ENCODE results near the gene FBXW12. TPM values are rescaled to one million over a fixed set of nuclear protein-coding genes. Genes with fewer than 3 reads are reported as not detected.

Gene FBXW12
- total RNA-seq, 1 experiment from 2014 or later: 0.74 TPM

DNA sequence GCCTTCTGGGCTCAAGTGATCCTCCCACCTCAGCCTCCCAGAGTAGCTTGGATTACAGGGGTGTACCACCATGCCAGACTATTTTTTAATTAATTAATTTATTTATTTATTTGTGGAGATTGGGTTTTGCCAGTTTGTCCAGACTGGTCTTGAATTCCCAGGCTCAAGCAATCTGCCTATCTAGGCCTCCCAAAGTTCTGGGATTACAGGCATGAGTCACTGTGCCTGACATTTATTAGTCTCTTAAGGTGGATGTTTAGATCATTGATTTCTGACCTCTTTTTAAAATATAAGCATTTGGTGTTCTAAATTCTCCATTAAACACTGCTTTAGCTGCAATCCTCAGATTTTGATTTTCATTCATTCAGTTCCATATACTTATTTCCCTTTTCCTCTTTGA lies 15.6 kb downstream of the FBXW12 start:
- no peak overlapping the region for H2AFZ ChIP-seq (ENCODE audit: low read length)
- no peak overlapping the region for H2AK5ac ChIP-seq (ENCODE audit: insufficient read length, low read length)
- H2BK15ac ChIP-seq (ENCODE audit: low read depth, low read length): no peak overlapping the region
- TF ChIP-seq CTCF (conservative IDR thresholded peaks at IDR 0.05): no peak
- Mint-ChIP-seq H3K4me1 (no peaks in the 10 kb centered on the region), H3K27ac (no peak overlapping the region), H3K36me3 (ENCODE audit: insufficient read depth in 1 of 3, low read depth in 3 of 3) (no peaks in the 10 kb centered on the region), H3K9me3 (no peaks in the 10 kb centered on the region; a peak in 1 of 5 replicates), H3K4me3 (no peak overlapping the region), H3K27me3 (ENCODE audit: low read depth) (peaks cover 5% of the 10 kb centered on the region)
- H2BK120ac ChIP-seq (ENCODE audit: low read depth, low read length, poor library complexity, severe bottlenecking): no peak overlapping the region
- H3K4me1 ChIP-seq (ENCODE audit: insufficient read depth, low read length): no peaks in the 10 kb centered on the region
- no peak overlapping the region for H3K14ac ChIP-seq (ENCODE audit: insufficient read depth, low read length)
- H4K20me1 ChIP-seq (ENCODE audit: control insufficient read depth, insufficient read depth, insufficient read length): no peaks in the 10 kb centered on the region
- no peaks in the 10 kb centered on the region for H3K79me1 ChIP-seq (ENCODE audit: insufficient read depth, low read depth, low read length, poor library complexity, severe bottlenecking)
- H4K8ac ChIP-seq (replicated peaks; ENCODE audit: insufficient read length, low read depth, low read length): no peak overlapping the region
- no peaks in the 10 kb centered on the region for H3K79me2 ChIP-seq (ENCODE audit: insufficient read depth, low read length)
- no peak overlapping the region for H3K56ac ChIP-seq (ENCODE audit: insufficient read length, low read depth, low read length)
- H3K4ac ChIP-seq (ENCODE audit: low read depth, low read length): no peak overlapping the region
- no peak overlapping the region for H3K18ac ChIP-seq (ENCODE audit: insufficient read length, low read depth, low read length)
- no peaks in the 10 kb centered on the region for H3K9me3 ChIP-seq (ENCODE audit: control insufficient read depth, low read depth, low read length)
- no peak overlapping the region for H4K5ac ChIP-seq (ENCODE audit: insufficient read length, low read depth, low read length)
- H3K23ac ChIP-seq (ENCODE audit: insufficient read length, low read depth, low read length): no peak overlapping the region
- H4K91ac ChIP-seq (ENCODE audit: insufficient read length, low read depth, low read length): no peak overlapping the region
- H2BK12ac ChIP-seq (ENCODE audit: insufficient read length, low read depth, low read length): no peak overlapping the region
- no peak overlapping the region for H3K27ac ChIP-seq (ENCODE audit: insufficient read length, low read depth, low read length)
- H3K27me3 ChIP-seq (ENCODE audit: insufficient read depth, low read length): no peaks in the 10 kb centered on the region
- H3K23me2 ChIP-seq (ENCODE audit: insufficient read length, low read depth, low read length, poor library complexity, severe bottlenecking): no peaks in the 10 kb centered on the region
- H3K4me2 ChIP-seq (ENCODE audit: insufficient read depth, insufficient read length, low read length): no peak overlapping the region
- DNase-seq: no peak
- H2BK5ac ChIP-seq (ENCODE audit: insufficient read length, low read length): no peak overlapping the region
- no peak overlapping the region for H2BK20ac ChIP-seq (ENCODE audit: low read depth, low read length, poor library complexity, severe bottlenecking)
- no peak overlapping the region for H3T11ph ChIP-seq (ENCODE audit: low read length)
- no peak overlapping the region for H3K9ac ChIP-seq (ENCODE audit: extremely low read depth, insufficient read length, low read length)
